Measurements from ENCODE around the gene MTR.

DNA sequence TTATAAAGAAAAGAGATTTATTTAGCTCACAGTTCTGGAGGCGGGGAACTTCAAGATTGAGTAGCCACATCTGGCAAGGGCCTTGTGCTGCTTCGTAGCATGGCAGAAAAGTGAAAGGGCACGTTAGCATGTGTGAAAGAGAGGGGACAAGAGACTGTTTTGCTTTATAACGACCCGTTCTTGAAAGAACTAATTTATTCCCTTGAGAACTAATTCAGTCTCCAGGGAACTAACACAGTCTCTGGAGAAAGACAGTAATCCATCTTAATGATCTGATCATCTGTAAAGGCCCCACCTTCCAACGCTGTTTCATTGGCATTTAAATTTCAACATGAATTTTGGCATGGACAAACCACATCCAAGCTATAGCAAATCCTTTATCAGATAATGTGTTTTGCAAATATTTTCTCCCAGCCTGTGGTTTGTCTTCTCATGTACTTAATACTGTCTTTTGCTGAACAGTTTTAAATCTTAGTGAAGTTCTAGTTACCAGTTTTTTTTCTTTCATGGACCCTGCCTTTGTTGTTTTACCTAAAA lies 26.1 kb downstream of the MTR start:
- TF ChIP-seq POLR2A (IDR thresholded peaks at IDR 0.05) (no peak), CTCF (IDR thresholded peaks at IDR 0.05) (no peak)

Data from prostate gland (tissue), 2 donors.